Ishikawa (cell line): ENCODE data around the gene MDN1.

Source experiments
- CEBPB ChIP-seq: IDR thresholded peaks from 2 replicates; pipeline ENCODE4 v1.6.1; 2012
- ZBTB7A ChIP-seq: IDR thresholded peaks from 2 replicates; pipeline ENCODE4 v1.6.1; 2012; ENCODE audit warnings: low read depth
- TF ChIP-seq, protein P1 (sequence below): IDR thresholded peaks from 2 replicates; pipeline ENCODE4 v1.6.1; 2012

DNA sequence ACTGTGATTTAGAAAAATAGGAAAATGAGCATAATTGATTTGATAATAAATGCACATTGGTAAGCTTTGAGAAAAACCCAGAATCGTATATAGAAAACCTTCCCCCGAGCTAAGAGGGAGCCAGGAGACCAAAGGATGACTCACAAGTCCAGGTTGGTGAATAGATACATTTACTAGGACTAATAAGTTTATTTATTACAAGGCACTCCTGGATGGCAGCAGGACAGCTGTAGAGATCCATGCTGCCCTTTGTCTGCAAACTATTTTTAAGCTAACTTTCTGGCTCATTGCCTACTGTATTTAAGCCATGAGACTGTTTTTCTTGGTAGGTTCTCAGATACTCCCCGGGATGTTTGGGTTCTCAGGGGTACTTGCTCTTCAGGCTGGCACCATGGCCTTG, 23.5 kb upstream of the MDN1 start:
- TF ChIP-seq, protein P1, sequence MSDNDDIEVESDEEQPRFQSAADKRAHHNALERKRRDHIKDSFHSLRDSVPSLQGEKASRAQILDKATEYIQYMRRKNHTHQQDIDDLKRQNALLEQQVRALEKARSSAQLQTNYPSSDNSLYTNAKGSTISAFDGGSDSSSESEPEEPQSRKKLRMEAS: no peak
- no peak for TF ChIP-seq CEBPB
- TF ChIP-seq ZBTB7A: no peak
